ENCODE measurements around the gene MEIOSIN.

GRCh38 chr19:45782162-45782691 lies 49.0 kb downstream of the MEIOSIN start, which contains the start of gene DMPK:
- TF ChIP-seq POLR2A (IDR thresholded peaks at IDR 0.05) = peak in 1 of 2 donors; percentile 46
- TF ChIP-seq CTCF (IDR thresholded peaks at IDR 0.05) = no peak

Measured in heart left ventricle (tissue), 13 donors.